Measurements from ENCODE around the gene CDKN1B.

CDKN1B gene

DNA sequence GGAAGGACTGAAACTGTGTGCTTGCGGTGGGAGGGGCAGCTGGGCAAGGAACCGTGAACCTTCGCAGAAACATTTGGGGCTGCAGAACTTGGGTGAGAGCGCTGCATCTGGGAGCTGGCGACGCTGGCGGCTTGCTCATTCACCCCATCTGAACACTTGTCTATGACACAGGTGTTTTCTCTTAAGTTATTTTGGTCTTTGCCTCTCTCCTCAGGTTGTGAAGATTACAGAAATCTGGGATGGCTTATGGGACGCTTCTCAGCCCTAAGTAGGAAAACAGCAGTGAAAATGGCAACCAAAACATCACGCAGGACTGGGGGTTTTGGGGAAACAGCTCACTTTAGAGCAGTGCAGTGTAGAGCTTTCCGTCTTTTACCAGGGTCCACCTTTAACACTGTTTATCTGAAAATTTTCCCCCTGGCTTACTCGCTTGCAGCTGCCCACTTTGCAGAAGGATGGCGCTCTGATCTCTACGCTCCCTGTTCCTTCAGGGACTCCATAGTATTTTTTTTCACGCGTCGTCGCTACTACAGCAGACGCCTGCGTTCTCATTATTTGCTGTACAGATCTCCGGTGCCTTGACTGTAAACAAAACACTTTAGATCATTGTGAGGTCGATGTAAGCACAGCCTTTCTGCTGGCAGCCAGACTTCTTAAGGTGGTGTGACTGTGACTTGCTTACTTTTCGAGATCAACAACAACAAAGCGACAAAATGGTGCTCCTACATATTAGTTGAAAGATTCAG is 2.7 kb upstream of the CDKN1B start:
- TF ChIP-seq, protein P1, sequence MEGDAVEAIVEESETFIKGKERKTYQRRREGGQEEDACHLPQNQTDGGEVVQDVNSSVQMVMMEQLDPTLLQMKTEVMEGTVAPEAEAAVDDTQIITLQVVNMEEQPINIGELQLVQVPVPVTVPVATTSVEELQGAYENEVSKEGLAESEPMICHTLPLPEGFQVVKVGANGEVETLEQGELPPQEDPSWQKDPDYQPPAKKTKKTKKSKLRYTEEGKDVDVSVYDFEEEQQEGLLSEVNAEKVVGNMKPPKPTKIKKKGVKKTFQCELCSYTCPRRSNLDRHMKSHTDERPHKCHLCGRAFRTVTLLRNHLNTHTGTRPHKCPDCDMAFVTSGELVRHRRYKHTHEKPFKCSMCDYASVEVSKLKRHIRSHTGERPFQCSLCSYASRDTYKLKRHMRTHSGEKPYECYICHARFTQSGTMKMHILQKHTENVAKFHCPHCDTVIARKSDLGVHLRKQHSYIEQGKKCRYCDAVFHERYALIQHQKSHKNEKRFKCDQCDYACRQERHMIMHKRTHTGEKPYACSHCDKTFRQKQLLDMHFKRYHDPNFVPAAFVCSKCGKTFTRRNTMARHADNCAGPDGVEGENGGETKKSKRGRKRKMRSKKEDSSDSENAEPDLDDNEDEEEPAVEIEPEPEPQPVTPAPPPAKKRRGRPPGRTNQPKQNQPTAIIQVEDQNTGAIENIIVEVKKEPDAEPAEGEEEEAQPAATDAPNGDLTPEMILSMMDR (conservative IDR thresholded peaks at IDR 0.05; ENCODE audit: low read depth, low read length) = peak; percentile 70
- DNase-seq (ENCODE audit: low read depth) = no peak
- peak overlapping the region; percentile 37 for H3K4me3 ChIP-seq (ENCODE audit: low read length)

DNA sequence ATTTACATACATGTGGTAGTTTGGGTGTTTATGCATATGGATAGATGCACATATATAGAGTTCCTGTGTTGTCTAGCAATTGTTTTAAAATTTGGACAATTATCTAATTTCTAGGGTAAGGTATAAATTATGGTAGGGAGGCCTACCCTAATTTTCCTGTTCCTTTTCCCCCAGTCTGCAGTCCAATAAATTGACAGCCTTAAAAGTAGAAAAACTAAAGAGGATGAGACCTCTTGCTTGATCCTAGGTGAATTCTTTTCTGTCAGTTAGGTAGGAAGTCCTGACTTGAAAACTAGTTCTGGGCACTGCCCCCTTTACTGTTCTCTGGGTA is 2.1 kb upstream of the CDKN1B start:
- TF ChIP-seq, protein P1 (conservative IDR thresholded peaks at IDR 0.05; ENCODE audit: low read depth, low read length) = no peak
- no peak overlapping the region for H3K4me3 ChIP-seq (ENCODE audit: low read length)
- DNase-seq (ENCODE audit: low read depth) = no peak

DNA sequence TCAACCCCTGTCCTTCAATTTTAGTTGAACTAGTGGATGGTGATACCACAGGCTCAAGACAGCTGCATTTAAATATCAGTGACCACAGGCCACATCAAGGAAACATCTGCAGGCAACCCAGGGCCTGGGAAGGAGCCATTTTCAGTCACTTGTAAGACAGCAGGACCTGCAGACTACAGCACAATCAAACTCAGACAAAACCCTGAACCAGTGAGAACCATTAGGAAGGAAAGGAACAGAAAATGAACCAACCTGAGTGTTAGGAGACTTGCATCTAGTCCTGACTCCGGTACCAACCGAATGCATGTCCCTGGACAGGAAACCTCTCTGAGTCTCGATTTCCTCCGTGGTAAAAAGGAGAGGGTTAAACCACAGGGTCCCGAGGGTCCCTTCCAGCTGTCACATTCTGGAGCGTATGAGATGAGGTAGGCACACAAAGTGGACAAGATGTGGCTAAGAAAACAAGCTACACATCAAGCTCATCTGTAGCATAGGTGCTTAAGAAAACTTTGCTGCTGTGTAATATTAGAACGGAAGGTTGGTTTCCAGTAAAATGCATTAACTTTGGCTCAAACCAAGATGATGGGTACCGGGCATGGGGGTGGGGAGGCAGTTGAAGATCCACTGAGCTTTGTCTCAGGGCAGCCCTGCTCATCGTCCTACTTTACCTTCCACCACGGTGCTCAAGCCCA is 1.6 kb upstream of the CDKN1B start:
- DNase-seq (ENCODE audit: low read depth) = no peak
- TF ChIP-seq, protein P1 (conservative IDR thresholded peaks at IDR 0.05; ENCODE audit: low read depth, low read length) = no peak
- H3K4me3 ChIP-seq (ENCODE audit: low read length) = peak overlapping the region; percentile 98

DNA sequence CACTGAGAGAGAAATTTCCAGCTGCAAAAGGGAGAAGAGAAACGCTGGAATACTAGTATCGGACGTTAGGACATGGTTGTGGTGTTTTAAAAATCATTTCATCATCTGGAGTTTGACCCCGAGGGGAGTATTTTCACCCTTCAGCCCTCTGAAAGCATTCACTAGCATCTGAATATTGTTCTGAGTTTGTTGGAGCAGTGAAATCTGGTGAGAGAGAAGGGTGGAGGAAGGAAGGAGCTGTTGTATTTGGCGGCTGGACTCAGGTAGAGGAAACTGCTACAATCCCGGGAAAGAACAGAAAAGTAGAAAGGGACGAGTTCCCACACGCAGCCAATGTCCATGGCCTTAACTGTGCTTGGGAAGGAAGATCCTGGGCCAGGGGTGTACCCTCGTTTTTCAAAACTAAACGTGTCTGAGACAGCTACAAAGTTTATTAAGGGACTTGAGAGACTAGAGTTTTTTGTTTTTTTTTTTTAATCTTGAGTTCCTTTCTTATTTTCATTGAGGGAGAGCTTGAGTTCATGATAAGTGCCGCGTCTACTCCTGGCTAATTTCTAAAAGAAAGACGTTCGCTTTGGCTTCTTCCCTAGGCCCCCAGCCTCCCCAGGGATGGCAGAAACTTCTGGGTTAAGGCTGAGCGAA is 896 bp upstream of the CDKN1B start:
- DNase-seq (ENCODE audit: low read depth) = no peak
- H3K4me3 ChIP-seq (ENCODE audit: low read length) = peak overlapping the region; percentile 98
- TF ChIP-seq, protein P1 (conservative IDR thresholded peaks at IDR 0.05; ENCODE audit: low read depth, low read length) = no peak

DNA sequence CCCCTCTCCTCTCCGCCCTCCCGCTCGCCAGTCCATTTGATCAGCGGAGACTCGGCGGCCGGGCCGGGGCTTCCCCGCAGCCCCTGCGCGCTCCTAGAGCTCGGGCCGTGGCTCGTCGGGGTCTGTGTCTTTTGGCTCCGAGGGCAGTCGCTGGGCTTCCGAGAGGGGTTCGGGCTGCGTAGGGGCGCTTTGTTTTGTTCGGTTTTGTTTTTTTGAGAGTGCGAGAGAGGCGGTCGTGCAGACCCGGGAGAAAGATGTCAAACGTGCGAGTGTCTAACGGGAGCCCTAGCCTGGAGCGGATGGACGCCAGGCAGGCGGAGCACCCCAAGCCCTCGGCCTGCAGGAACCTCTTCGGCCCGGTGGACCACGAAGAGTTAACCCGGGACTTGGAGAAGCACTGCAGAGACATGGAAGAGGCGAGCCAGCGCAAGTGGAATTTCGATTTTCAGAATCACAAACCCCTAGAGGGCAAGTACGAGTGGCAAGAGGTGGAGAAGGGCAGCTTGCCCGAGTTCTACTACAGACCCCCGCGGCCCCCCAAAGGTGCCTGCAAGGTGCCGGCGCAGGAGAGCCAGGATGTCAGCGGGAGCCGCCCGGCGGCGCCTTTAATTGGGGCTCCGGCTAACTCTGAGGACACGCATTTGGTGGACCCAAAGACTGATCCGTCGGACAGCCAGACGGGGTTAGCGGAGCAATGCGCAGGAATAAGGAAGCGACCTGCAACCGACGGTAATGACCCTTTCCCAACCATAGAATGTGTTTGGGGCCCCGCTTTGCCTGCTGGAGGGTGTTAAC is 615 bp downstream of the CDKN1B start:
- DNase-seq (ENCODE audit: low read depth) = no peak
- TF ChIP-seq, protein P1 (conservative IDR thresholded peaks at IDR 0.05; ENCODE audit: low read depth, low read length) = no peak
- peak overlapping the region; percentile 98 for H3K4me3 ChIP-seq (ENCODE audit: low read length)

DNA sequence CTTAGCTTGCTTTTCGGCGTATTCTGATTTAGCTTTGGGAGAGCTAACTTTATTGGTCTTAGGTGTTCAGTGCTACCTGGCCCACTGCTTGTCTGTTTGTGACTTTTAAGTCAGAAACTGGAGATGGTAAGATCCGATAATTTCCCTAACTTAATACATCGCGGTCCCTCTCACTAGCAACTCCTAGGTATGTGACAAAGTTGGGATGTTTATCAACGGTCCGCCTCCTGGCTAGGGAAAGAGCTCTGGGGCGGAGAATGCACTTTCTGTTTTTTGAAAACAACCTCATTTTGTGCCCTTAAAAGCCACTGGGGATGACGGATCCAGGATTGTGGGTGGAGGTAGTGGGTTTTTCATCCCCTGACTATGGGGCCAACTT is 1.2 kb downstream of the CDKN1B start:
- no peak for DNase-seq (ENCODE audit: low read depth)
- H3K4me3 ChIP-seq (ENCODE audit: low read length) = peak overlapping the region; percentile 98
- TF ChIP-seq, protein P1 (conservative IDR thresholded peaks at IDR 0.05; ENCODE audit: low read depth, low read length) = no peak

Measured in retinal pigment epithelial cell (primary cell).